HEK293 (cell line): Measurements from ENCODE around the gene C5.

Experiments used
- CTCF ChIA-PET: fragments of 350-600 bp; formaldehyde crosslinking; extraction: SDS; loops from one replicate; lab custom pipeline; 2021; ENCODE audit warnings: antibody characterized with exemption; lab: Yijun Ruan, JAX
- POLR2A ChIA-PET: fragments of 300-600 bp; formaldehyde crosslinking; extraction: SDS; loops from one replicate; lab custom pipeline; 2020; ENCODE audit warnings: antibody characterized with exemption, inconsistent platforms; lab: Yijun Ruan, JAX
- H3K27ac ChIP-seq: fragments of 200-500 bp; sonication (Bioruptor generic); 2 replicates; pipeline ENCODE4 v1.5.1; 2014; ENCODE audit warnings: low read depth, low read length, control low read depth, inconsistent platforms; ENCODE audit errors: extremely low read depth
- H3K36me3 ChIP-seq, 2 experiments: fragments of 200-500 bp in 1 of 2; sonication (Bioruptor generic) in 1 of 2; 1 replicate in 1 of 2; 2 replicates in 1 of 2; pipeline ENCODE4 v1.5.1; 2014 to 2017; ENCODE audit warnings: inconsistent platforms in 2 of 2, low read length in 2 of 2; ENCODE audit not compliant: control insufficient read depth in 2 of 2, insufficient read depth in 1 of 2
- H3K4me1 ChIP-seq: fragments of 200-500 bp; sonication (Bioruptor generic); 2 replicates; pipeline ENCODE4 v1.5.1; 2014; ENCODE audit warnings: mild to moderate bottlenecking, low read length, inconsistent platforms; ENCODE audit not compliant: control insufficient read depth, insufficient read depth
- H3K4me3 ChIP-seq: 2 replicates; pipeline ENCODE4 v1.5.1; 2011; ENCODE audit warnings: low read depth, mild to moderate bottlenecking, control low read depth, low read length, moderate library complexity
- H3K9me3 ChIP-seq: fragments of 200-500 bp; sonication (Bioruptor generic); 2 replicates; pipeline ENCODE4 v1.5.1; 2014; ENCODE audit warnings: low read depth, low read length, inconsistent platforms; ENCODE audit not compliant: control insufficient read depth, insufficient read depth
- FEZF1 ChIP-seq: fragments of 450-650 bp; formaldehyde crosslinking; IDR thresholded peaks from 2 replicates; pipeline ENCODE4 v1.5.1; 2016; ENCODE audit warnings: missing biosample characterization, missing genetic modification characterization
- HOXA7 ChIP-seq: sonication (generic); formaldehyde crosslinking; IDR thresholded peaks from 2 replicates; pipeline ENCODE4 v1.8.1; 2022; ENCODE audit warnings: missing genetic modification reagents, borderline replicate concordance
- KLF7 ChIP-seq: fragments of 450-650 bp; formaldehyde crosslinking; IDR thresholded peaks from 2 replicates; pipeline ENCODE4 v1.5.1; 2016; ENCODE audit warnings: missing biosample characterization, missing genetic modification characterization, borderline replicate concordance
- SCRT2 ChIP-seq: fragments of 450-650 bp; formaldehyde crosslinking; IDR thresholded peaks from 2 replicates; pipeline ENCODE4 v1.5.1; 2016; ENCODE audit warnings: missing biosample characterization, missing genetic modification characterization
- SP7 ChIP-seq: fragments of 450-650 bp; formaldehyde crosslinking; IDR thresholded peaks from 2 replicates; pipeline ENCODE4 v1.5.1; 2016; ENCODE audit warnings: missing biosample characterization, missing genetic modification characterization
- TCF7L2 ChIP-seq: IDR thresholded peaks from 2 replicates; pipeline ENCODE4 v1.6.1; 2011; ENCODE audit warnings: low read depth, mild to moderate bottlenecking, inconsistent platforms, low read length, moderate library complexity, borderline replicate concordance
- ZNF112 ChIP-seq: fragments of 450-650 bp; formaldehyde crosslinking; IDR thresholded peaks from 2 replicates; pipeline ENCODE4 v1.5.0; 2017; ENCODE audit warnings: missing biosample characterization, missing genetic modification characterization
- ZNF169 ChIP-seq: fragments of 450-650 bp; formaldehyde crosslinking; IDR thresholded peaks from 2 replicates; pipeline ENCODE4 v1.5.1; 2016; ENCODE audit warnings: missing biosample characterization, missing genetic modification characterization
- ZNF19 ChIP-seq: fragments of 450-650 bp; formaldehyde crosslinking; IDR thresholded peaks from 2 replicates; pipeline ENCODE4; 2016; ENCODE audit warnings: missing biosample characterization, missing genetic modification characterization, low read depth
- ZNF248 ChIP-seq: fragments of 450-650 bp; formaldehyde crosslinking; IDR thresholded peaks from 2 replicates; pipeline ENCODE4 v1.5.1; 2017; ENCODE audit warnings: missing biosample characterization, missing genetic modification characterization
- ZNF426 ChIP-seq: fragments of 450-650 bp; formaldehyde crosslinking; IDR thresholded peaks from 2 replicates; pipeline ENCODE4 v1.5.1; 2017; ENCODE audit warnings: missing biosample characterization, missing genetic modification characterization, mild to moderate bottlenecking, inconsistent platforms, moderate library complexity
- ZNF473 ChIP-seq: fragments of 450-650 bp; formaldehyde crosslinking; IDR thresholded peaks from 2 replicates; pipeline ENCODE4 v1.5.1; 2017; ENCODE audit warnings: missing biosample characterization, missing genetic modification characterization
- ZNF561 ChIP-seq: fragments of 450-650 bp; IDR thresholded peaks from 2 replicates; pipeline ENCODE4 v1.5.1; 2018; ENCODE audit warnings: missing biosample characterization, missing genetic modification characterization, borderline replicate concordance
- ZNF596 ChIP-seq: fragments of 450-650 bp; IDR thresholded peaks from 2 replicates; pipeline ENCODE4 v1.5.0; 2018; ENCODE audit warnings: missing biosample characterization, mild to moderate bottlenecking, missing genetic modification characterization, moderate library complexity
- ZNF610 ChIP-seq: fragments of 450-650 bp; formaldehyde crosslinking; IDR thresholded peaks from 2 replicates; pipeline ENCODE4 v1.5.1; 2016; ENCODE audit warnings: missing biosample characterization, missing genetic modification characterization, borderline replicate concordance
- ZNF747 ChIP-seq: fragments of 450-650 bp; formaldehyde crosslinking; IDR thresholded peaks from 2 replicates; pipeline ENCODE4 v1.5.1; 2016; ENCODE audit warnings: missing biosample characterization, missing genetic modification characterization
- ZNF830 ChIP-seq: fragments of 450-650 bp; IDR thresholded peaks from 2 replicates; pipeline ENCODE4 v1.5.0; 2018; ENCODE audit warnings: missing biosample characterization, missing genetic modification characterization, low read depth, mild to moderate bottlenecking, moderate library complexity
- TF ChIP-seq, protein P1 (sequence below): fragments of 450-650 bp; IDR thresholded peaks from 2 replicates; pipeline ENCODE4 v1.5.1; 2018; ENCODE audit warnings: missing biosample characterization, missing genetic modification characterization
- TF ChIP-seq, protein P2 (sequence below): fragments of 450-650 bp; formaldehyde crosslinking; IDR thresholded peaks from 2 replicates; pipeline ENCODE4 v1.5.1; 2016; ENCODE audit warnings: missing biosample characterization, missing genetic modification characterization, borderline replicate concordance

C5 gene

DNA sequence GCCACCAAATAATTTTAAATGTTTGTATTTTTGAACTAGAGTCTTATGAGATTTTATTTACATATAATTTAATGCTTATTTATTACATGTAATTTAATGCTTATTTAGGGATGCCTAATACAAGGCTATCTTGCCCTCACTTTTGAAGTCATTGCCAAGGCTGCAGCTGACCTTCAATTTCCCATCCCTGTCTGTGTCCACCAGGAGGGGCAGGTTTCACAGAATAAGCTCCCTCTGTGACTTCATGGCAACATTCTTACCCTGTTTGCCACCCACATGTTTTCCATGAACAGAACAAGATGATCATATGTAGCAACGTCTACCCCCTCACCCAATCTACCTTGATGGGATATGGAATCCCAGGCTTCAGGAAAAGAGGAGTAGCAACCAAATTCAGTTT, 27.0 kb downstream of the C5 start (continued):
- TF ChIP-seq KLF7 (tag by site-specific recombination) = no peak
- no peak for TF ChIP-seq ZNF169
- no peak for TF ChIP-seq TCF7L2
- no peak for TF ChIP-seq ZNF830 (tag by site-specific recombination)
- no peak for TF ChIP-seq ZNF747
- TF ChIP-seq, all 188 proteins: peak for 0

DNA sequence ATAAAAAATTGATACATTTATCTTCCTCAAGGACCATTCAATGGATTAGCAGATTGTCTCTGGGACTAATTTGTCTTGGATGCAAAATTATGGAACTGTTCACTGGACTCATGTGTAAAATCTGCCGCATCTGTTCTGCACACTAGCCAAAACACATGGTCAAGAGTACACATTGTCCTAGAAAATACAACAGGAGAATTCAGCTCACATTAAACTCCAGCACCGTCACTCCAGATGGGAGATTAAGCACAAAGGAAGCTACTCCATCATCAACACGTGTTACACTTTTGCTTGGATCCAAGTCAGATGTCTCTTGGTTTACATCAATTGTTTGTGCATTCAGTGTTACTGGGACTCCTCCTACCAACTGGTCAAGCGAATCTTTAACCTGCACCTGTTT, 28.8 kb downstream of the C5 start:
- TF ChIP-seq, protein P1, sequence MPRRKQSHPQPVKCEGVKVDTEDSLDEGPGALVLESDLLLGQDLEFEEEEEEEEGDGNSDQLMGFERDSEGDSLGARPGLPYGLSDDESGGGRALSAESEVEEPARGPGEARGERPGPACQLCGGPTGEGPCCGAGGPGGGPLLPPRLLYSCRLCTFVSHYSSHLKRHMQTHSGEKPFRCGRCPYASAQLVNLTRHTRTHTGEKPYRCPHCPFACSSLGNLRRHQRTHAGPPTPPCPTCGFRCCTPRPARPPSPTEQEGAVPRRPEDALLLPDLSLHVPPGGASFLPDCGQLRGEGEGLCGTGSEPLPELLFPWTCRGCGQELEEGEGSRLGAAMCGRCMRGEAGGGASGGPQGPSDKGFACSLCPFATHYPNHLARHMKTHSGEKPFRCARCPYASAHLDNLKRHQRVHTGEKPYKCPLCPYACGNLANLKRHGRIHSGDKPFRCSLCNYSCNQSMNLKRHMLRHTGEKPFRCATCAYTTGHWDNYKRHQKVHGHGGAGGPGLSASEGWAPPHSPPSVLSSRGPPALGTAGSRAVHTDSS = no peak
- no peak for TF ChIP-seq ZNF112
- TF ChIP-seq, all 188 proteins: peak for 0
- H3K9me3 ChIP-seq = no peaks in the 10 kb centered on the region
- H3K4me3 ChIP-seq = no peak overlapping the region
- H3K4me1 ChIP-seq = no peaks in the 10 kb centered on the region
- POLR2A ChIA-PET = no interaction called here
- no peak overlapping the region for H3K27ac ChIP-seq
- no peaks in the 10 kb centered on the region for H3K36me3 ChIP-seq
- CTCF ChIA-PET = interaction anchor here (0.8 to 1.1 kb wide), 2 partner anchors 36 to 39 kb away, joined by 3 to 5 read pairs; no protein-coding TSS in a partner anchor

DNA sequence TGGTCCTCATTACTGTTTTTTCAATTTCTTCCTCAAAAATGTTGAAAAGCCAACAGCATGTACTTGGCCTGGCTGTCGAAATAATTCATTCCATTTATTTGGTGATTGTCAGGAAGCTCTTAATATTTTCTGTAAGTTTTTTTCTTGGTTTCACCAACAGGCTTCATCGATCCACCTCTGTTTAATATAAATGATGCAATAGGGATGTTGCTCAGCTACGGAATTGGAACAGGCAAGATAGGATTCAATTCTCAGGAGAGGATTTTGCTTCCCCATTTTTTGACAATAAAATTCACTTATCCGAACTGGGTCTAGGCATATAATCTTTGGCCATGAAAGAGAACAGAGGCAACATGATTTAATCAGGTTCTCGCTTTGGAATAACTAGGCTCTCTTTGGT, 30.8 kb downstream of the C5 start:
- TF ChIP-seq ZNF473 = no peak
- TF ChIP-seq ZNF610 (tag by site-specific recombination) = no peak
- no peak for TF ChIP-seq FEZF1 (tag by site-specific recombination)
- TF ChIP-seq ZNF561 = no peak
- TF ChIP-seq ZNF19 (tag by site-specific recombination) = no peak
- Histone ChIP-seq H3K4me3 (no peak overlapping the region), H3K27ac (no peak overlapping the region), H3K36me3 (no peaks in the 10 kb centered on the region), H3K4me1 (no peaks in the 10 kb centered on the region), H3K9me3 (no peaks in the 10 kb centered on the region)
- POLR2A ChIA-PET = no interaction called here
- CTCF ChIA-PET = interaction anchor here (1.0 kb wide), 1 partner anchor 34 kb away, joined by 4 read pairs; no protein-coding TSS in a partner anchor

DNA sequence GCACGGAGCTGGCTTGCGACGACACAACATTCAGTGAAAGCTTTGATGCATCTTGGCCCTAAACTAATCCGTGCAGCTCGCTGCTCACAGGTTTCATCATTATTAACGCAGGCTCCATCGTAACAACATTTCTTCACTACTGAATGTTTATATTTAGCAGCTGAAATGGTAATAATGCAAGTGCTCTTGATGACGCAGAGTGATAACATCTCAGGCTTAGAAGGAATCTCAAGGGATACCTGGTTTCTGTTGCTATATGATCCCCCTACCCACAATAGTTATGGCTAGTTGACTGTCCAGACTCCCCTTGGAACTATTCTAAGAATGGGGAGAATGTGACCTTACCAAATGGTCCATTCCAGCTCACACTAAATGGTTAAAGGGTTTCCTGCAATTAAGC, 36.2 kb downstream of the C5 start:
- Histone ChIP-seq H3K27ac (no peak overlapping the region), H3K4me3 (no peak overlapping the region), H3K9me3 (no peaks in the 10 kb centered on the region), H3K4me1 (no peaks in the 10 kb centered on the region), H3K36me3 (no peaks in the 10 kb centered on the region)
- ChIA-PET CTCF (interaction anchor here (1.6 kb wide), 1 partner anchor 32 kb away, joined by 3 read pairs; no protein-coding TSS in a partner anchor), POLR2A (interaction anchor here (0.6 kb wide), 1 partner anchor 302 kb away, joined by 5 read pairs; no protein-coding TSS in a partner anchor)
- TF ChIP-seq, protein P2, sequence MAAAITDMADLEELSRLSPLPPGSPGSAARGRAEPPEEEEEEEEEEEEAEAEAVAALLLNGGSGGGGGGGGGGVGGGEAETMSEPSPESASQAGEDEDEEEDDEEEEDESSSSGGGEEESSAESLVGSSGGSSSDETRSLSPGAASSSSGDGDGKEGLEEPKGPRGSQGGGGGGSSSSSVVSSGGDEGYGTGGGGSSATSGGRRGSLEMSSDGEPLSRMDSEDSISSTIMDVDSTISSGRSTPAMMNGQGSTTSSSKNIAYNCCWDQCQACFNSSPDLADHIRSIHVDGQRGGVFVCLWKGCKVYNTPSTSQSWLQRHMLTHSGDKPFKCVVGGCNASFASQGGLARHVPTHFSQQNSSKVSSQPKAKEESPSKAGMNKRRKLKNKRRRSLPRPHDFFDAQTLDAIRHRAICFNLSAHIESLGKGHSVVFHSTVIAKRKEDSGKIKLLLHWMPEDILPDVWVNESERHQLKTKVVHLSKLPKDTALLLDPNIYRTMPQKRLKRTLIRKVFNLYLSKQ (tag by site-specific recombination) = no peak
- TF ChIP-seq HOXA7 (CRISPR knock-in tag) (no peak), ZNF248 (tag by site-specific recombination) (no peak), SCRT2 (tag by site-specific recombination) (no peak), ZNF426 (tag by site-specific recombination) (no peak), ZNF596 (tag by site-specific recombination) (no peak), SP7 (no peak)
